SK-N-SH (cell line): ENCODE measurements around the gene CLSTN2.

Experiments used
- CTCF ChIP-seq: fragments of 200-600 bp; sonication (generic); IDR thresholded peaks from 2 replicates; pipeline ENCODE4 v1.6.1; 2017; ENCODE audit warnings: antibody characterized with exemption, mild to moderate bottlenecking, moderate library complexity
- EP300 ChIP-seq, 2 experiments: IDR thresholded peaks; 2 replicates each; pipeline versions ENCODE4 v1.4.0 to v1.6.1; 2012; ENCODE audit warnings: borderline replicate concordance in 1 of 2, low read depth in 1 of 2, low read length in 1 of 2
- GABPA ChIP-seq: IDR thresholded peaks from 2 replicates; pipeline ENCODE4 v1.4.0; 2012; ENCODE audit warnings: low read depth, mild to moderate bottlenecking
- NFIC ChIP-seq: IDR thresholded peaks from 2 replicates; pipeline ENCODE4 v1.4.0; 2012; ENCODE audit warnings: borderline replicate concordance
- PBX3 ChIP-seq: IDR thresholded peaks from 2 replicates; pipeline ENCODE4; 2012
- RFX5 ChIP-seq: IDR thresholded peaks from 2 replicates; pipeline ENCODE4 v1.6.1; 2012; ENCODE audit warnings: mild to moderate bottlenecking, improper control_type of control experiment, low read length
- USF1 ChIP-seq: IDR thresholded peaks from 2 replicates; pipeline ENCODE4 v1.4.0; 2012; ENCODE audit warnings: low read depth, borderline replicate concordance
- YY1 ChIP-seq: IDR thresholded peaks from 2 replicates; pipeline ENCODE4 v1.4.0; 2012; ENCODE audit warnings: low read depth, mild to moderate bottlenecking

DNA sequence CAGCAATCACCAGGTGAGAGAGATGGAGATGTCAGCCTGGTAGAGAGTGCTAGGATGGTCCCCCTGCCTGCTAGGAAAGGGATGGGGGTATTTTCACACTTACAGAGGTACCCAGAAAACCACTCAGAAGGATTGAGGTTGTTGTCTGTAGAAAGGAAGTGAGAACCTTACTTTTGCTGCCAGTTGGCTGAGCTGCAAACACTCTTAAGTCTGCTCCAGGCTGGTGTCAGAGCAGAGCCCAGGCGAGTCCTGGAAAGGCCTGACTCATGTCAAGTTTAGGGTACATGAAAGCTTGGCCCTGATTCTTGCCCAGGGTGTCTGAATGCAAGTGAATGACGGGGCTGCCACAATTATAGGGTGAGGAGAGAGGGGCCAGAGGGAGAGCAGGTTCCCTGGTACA lies 528.4 kb downstream of the CLSTN2 start:
- no peak for TF ChIP-seq EP300 (IDR thresholded peaks at IDR 0.05; ENCODE audit: borderline replicate concordance in 1 of 2, low read depth in 1 of 2, low read length in 1 of 2)
- TF ChIP-seq CTCF, result no peak
- TF ChIP-seq USF1, result no peak
- no peak for TF ChIP-seq RFX5
- no peak for TF ChIP-seq YY1
- no peak for TF ChIP-seq PBX3
- no peak for TF ChIP-seq NFIC
- no peak for TF ChIP-seq GABPA
